Heart right ventricle (tissue), 16 donors: ENCODE data around the gene KRTAP10-10. TPM values are rescaled to one million over a fixed set of nuclear protein-coding genes. Genes with fewer than 3 reads are reported as not detected.

Source experiments
- ATAC-seq, 8 donors: fragments of 200-7000 bp; cut with Tn5 transposase; one replicate each; pipeline ENCODE4 v1.9.1; 2020; ENCODE audit warnings: mild to moderate bottlenecking in 8 of 8, moderate library complexity in 8 of 8, moderate number of reproducible peaks in 1 of 8
- DNase-seq, 2 donors: peaks; one replicate each; pipeline ENCODE4 v3.0.0-alpha.2; 2020
- H3K27ac ChIP-seq, 10 donors: fragments of 200-600 bp; sonication (generic) in 2 of 10; one replicate each; pipeline versions ENCODE4 v1.5.0 to v1.8.0; 2020 to 2022; ENCODE audit warnings: mild to moderate bottlenecking in 3 of 10
- H3K27me3 ChIP-seq, 7 donors: fragments of 200-600 bp; one replicate each; pipeline ENCODE4 v1.8.0; 2021 to 2022; ENCODE audit warnings: mild to moderate bottlenecking in 2 of 7
- H3K36me3 ChIP-seq, 9 donors: fragments of 200-600 bp; sonication (generic) in 1 of 9; one replicate each; pipeline versions ENCODE4 v1.5.0 to v1.8.0; 2020 to 2022; ENCODE audit warnings: mild to moderate bottlenecking in 2 of 9
- H3K4me1 ChIP-seq, 9 donors: fragments of 200-600 bp; sonication (generic) in 1 of 9; one replicate each; pipeline versions ENCODE4 v1.5.0 to v1.8.0; 2020 to 2022; ENCODE audit warnings: mild to moderate bottlenecking in 4 of 9
- H3K4me3 ChIP-seq, 10 donors: fragments of 200-600 bp; sonication (generic) in 2 of 10; one replicate each; pipeline versions ENCODE4 v1.5.0 to v1.8.0; 2020 to 2022; ENCODE audit warnings: mild to moderate bottlenecking in 7 of 10, moderate library complexity in 2 of 10
- H3K9me3 ChIP-seq, 11 donors: fragments of 200-600 bp in 10 of 11; sonication (generic) in 2 of 11; one replicate each; pipeline versions ENCODE4 v1.5.0 to v1.8.0; 2013 to 2022; ENCODE audit warnings: mild to moderate bottlenecking in 2 of 11, control low read depth in 1 of 11, moderate library complexity in 1 of 11
- WGBS, 2 donors: extraction: QIAGEN DNeasy Blood & Tissue Kit; methylation state at CpG; one replicate each; pipeline ENCODE4 v1.1.7; 2013; ENCODE audit warnings: inconsistent platforms in 1 of 2; 5-methylcytosine and 5-hydroxymethylcytosine counted together
- intact Hi-C, 10 donors: fragments of 100-400 bp; cut with DNase I; formaldehyde crosslinking; loops; one replicate each; pipeline versions ENCODE4 v1.11.1 to v1.14.2; 2022
- polyA plus RNA-seq, 2 donors: library from polyadenylated mRNA; stranded (reverse); fragments of 200-250 nt; gene quantifications; one replicate each; pipeline ENCODE4 v1.2.3, GENCODE V29; 2013
- total RNA-seq, 10 donors: library from RNA; stranded (reverse); fragmentation: NEBNext Ultra II Directional in 3 of 10; extraction: Animal tissue kit (Norgen Biotek cat#: 25700) in 3 of 10; gene quantifications; one replicate each; pipeline versions ENCODE4 v1.2.1 to v1.2.4, GENCODE V29; 2021 to 2023
- TF ChIP-seq, protein P1 (sequence below), 9 donors: fragments of 200-600 bp; sonication (generic) in 2 of 9; IDR thresholded peaks; one replicate each; pipeline versions ENCODE4 v1.5.0 to v1.8.0; 2021 to 2022; ENCODE audit warnings: antibody characterized with exemption in 9 of 9, mild to moderate bottlenecking in 5 of 9, moderate library complexity in 1 of 9
- donor health status: Arrhythmogenic right ventricular cardiomyopathy.
- donor health status: ischemic (EF 13 %, LVEDD 7.1; RV severe dilation, severe dysfunction).
- donor health status: healthy with polysubstance abuse.
- donor health status: DM: no; HTN: yes; CAD: no.
- donor health status: DM: no; HTN: no; CAD: no.
- donor health status: ischemic (EF 25% LVEDD 6.9; RV normal size, moderate dysfunction).
- donor health status: ischemic (EF 25% LVEDD 5.7; RV mildly dilated, moderate dysfunction).
- donor health status: healthy.
- donor health status: DM: yes; HTN: yes; CAD: no.
- donor health status: Ischemic cardiomyopathy.
- donor health status: ischemic (EF 35%, LVEDD 5.7; RV mildly dilated, moderate dysfunction).
- donor health status: nonischemic (EF 11% LVEDD 7.7; RV severe dilation, severe dysfunction).
- donor health status: DM: yes; HTN: yes; CAD: no.
- donor health status: PGD.
- donor health status: ischemic (EF 29% LVEDD 5.4; RV normal size, mild dysfunction).
- donor health status: nonischemic (EF 23%, LVEDD 6.1; RV moderate dilation, normal function).

The KRTAP10-10 gene
- total and polyA plus RNA-seq, 12 donors = not detected

DNA sequence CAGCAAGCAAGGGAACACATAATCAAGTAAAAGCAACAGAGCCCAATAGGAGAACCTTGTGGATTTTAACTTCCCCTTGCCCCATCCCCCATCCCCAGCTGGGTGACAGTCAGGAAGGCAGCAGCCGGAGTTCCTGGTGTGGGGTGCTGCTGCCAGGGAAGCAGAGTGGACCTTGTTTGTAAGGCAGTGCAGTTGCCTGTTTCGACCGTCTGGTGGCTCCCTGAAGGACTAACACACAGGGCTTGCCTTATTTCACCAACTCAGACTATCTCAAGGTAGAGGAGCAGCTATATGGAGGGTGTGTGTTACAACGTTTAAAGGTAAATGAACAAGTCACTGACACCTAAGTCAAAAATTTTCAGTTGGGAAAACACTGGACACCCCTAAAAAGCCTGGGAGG lies 18.7 kb upstream of the KRTAP10-10 start:
- Histone ChIP-seq H3K4me1 (peaks cover 0 to 6% (median 0%) of the 10 kb centered on the region in 9 donors), H3K36me3 (no peaks in the 10 kb centered on the region), H3K27me3 (peaks cover 0 to 25% (median 3%) of the 10 kb centered on the region in 7 donors), H3K27ac (peak overlapping the region in 1 of 10 donors; percentile 71), H3K9me3 (peaks cover 0 to 32% (median 4%) of the 10 kb centered on the region in 11 donors), H3K4me3 (no peak overlapping the region)
- ATAC-seq (peak in 5 of 8 donors; percentile 42 to 88 (median 61)), DNase-seq (peak in 1 of 2 donors; percentile 39)
- intact Hi-C loops = loop anchor here in 1 of 10 donors (10.0 kb wide), 1 partner anchor 126 kb away; no protein-coding TSS in a partner anchor
- TF ChIP-seq, protein P1, sequence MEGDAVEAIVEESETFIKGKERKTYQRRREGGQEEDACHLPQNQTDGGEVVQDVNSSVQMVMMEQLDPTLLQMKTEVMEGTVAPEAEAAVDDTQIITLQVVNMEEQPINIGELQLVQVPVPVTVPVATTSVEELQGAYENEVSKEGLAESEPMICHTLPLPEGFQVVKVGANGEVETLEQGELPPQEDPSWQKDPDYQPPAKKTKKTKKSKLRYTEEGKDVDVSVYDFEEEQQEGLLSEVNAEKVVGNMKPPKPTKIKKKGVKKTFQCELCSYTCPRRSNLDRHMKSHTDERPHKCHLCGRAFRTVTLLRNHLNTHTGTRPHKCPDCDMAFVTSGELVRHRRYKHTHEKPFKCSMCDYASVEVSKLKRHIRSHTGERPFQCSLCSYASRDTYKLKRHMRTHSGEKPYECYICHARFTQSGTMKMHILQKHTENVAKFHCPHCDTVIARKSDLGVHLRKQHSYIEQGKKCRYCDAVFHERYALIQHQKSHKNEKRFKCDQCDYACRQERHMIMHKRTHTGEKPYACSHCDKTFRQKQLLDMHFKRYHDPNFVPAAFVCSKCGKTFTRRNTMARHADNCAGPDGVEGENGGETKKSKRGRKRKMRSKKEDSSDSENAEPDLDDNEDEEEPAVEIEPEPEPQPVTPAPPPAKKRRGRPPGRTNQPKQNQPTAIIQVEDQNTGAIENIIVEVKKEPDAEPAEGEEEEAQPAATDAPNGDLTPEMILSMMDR (IDR thresholded peaks at IDR 0.05) = peak in 8 of 9 donors; percentile 8 to 52 (median 34)
- WGBS, 2 donors = 16 to 26% methylated on average over 4 of the region's 4 CpGs

DNA sequence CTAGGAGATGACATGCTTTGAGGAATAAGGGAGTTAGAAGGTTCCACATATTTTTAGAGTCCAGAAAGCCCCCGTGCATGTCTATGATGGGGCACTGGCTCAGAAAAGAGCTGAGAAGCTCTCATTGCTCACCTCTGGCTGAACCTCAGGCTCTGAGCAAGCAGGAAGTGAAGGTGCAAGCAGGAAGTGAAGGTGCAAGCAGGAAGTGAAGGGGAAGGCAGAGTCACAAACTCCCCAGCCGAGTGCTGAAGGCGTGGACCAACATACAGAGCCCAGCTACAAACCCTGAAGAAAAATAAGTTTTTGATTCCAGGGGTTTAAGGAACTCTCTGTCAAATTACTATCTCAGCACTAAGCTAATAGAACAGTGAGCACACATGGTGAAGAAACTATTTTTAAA lies 18.2 kb upstream of the KRTAP10-10 start:
- no peak overlapping the region for H3K4me3 ChIP-seq
- DNase-seq (no peak), ATAC-seq (no peak)
- WGBS, 2 donors = 61 to 63% methylated on average over 3 of the region's 3 CpGs
- H3K27ac ChIP-seq = peak overlapping the region in 1 of 10 donors; percentile 71
- peaks cover 0 to 21% (median 3%) of the 10 kb centered on the region in 7 donors for H3K27me3 ChIP-seq
- peaks cover 0 to 36% (median 8%) of the 10 kb centered on the region in 11 donors for H3K9me3 ChIP-seq
- intact Hi-C loops = loop anchor here in 1 of 10 donors (10.0 kb wide), 1 partner anchor 126 kb away; no protein-coding TSS in a partner anchor
- no peaks in the 10 kb centered on the region for H3K36me3 ChIP-seq
- TF ChIP-seq, protein P1 (IDR thresholded peaks at IDR 0.05) = no peak
- peaks cover 0 to 6% (median 0%) of the 10 kb centered on the region in 9 donors for H3K4me1 ChIP-seq

DNA sequence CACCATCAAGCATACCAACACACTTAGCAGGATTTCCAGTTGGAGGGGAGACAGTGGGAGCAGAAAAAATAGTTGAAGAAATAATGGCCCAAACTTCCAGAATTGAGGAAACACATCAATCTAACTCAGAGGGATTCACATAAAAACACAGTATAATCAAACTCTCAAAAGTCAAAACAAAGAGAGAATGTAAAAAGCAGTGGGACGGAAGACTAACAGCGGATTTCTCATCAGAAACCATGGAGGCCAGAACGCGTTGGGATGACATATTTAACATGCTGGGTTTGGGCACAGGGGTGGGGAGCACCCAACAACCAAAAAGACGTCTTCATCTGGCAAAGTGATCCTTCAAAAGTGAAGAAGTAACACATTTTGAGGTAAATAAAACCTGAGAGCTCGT lies 17.3 kb upstream of the KRTAP10-10 start:
- peak overlapping the region in 1 of 10 donors; percentile 71 for H3K27ac ChIP-seq
- H3K36me3 ChIP-seq = no peaks in the 10 kb centered on the region
- peaks cover 0 to 6% (median 0%) of the 10 kb centered on the region in 9 donors for H3K4me1 ChIP-seq
- TF ChIP-seq, protein P1 (IDR thresholded peaks at IDR 0.05) = no peak
- H3K9me3 ChIP-seq = peaks cover 0 to 46% (median 15%) of the 10 kb centered on the region in 11 donors
- intact Hi-C loops = loop anchor here in 2 of 10 donors (10.0 kb wide), 2 partner anchors 125 to 165 kb away; no protein-coding TSS in a partner anchor
- DNase-seq = no peak
- 85 to 86% methylated on average over 6 of the region's 6 CpGs for WGBS, 2 donors
- ATAC-seq = no peak
- peaks cover 0 to 16% (median 3%) of the 10 kb centered on the region in 7 donors for H3K27me3 ChIP-seq
- H3K4me3 ChIP-seq = no peak overlapping the region

DNA sequence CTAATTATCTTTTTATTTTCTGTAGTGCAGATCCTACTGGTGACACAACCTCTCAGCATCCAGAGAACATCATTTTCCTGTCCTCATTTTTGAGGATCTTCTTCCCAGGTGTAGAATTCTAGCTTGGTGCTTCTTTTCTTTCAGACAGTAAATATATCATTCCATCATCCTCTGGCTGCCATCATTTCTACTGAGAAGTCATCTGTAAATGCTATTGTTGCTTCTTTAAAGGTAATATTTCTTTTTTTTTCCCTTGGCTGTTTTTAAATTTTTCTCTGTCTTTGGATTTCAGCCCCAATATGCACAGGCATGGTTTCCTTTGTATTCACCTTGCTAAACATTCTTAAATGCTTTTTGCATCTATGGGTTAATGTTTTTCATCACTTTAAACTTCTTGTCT lies 13.6 kb upstream of the KRTAP10-10 start:
- H3K9me3 ChIP-seq = peaks cover 0 to 51% (median 15%) of the 10 kb centered on the region in 11 donors
- H3K27ac ChIP-seq = no peak overlapping the region
- ATAC-seq = no peak
- peaks cover 0 to 7% (median 0%) of the 10 kb centered on the region in 9 donors for H3K4me1 ChIP-seq
- DNase-seq = no peak
- no peaks in the 10 kb centered on the region for H3K36me3 ChIP-seq
- TF ChIP-seq, protein P1 (IDR thresholded peaks at IDR 0.05) = no peak
- H3K4me3 ChIP-seq = no peak overlapping the region
- intact Hi-C loops = loop anchor here in 1 of 10 donors (10.0 kb wide), 1 partner anchor 161 kb away; no protein-coding TSS in a partner anchor
- peaks cover 0 to 24% (median 0%) of the 10 kb centered on the region in 7 donors for H3K27me3 ChIP-seq
